ENCODE data around the gene GLT8D1. TPM values are rescaled to one million over a fixed set of nuclear protein-coding genes. Genes with fewer than 3 reads are reported as not detected.

Gene GLT8D1
- total RNA-seq, 1 experiment from 2014 or later: 42.1 TPM

- TF ChIP-seq POLR2AphosphoS5 (IDR thresholded peaks at IDR 0.05; ENCODE audit: low read depth, low read length) (no peak), ZFX (IDR thresholded peaks at IDR 0.05) (no peak), POLR2A (IDR thresholded peaks at IDR 0.05; ENCODE audit: borderline replicate concordance, extremely low read depth, insufficient read depth, insufficient read length) (no peak), SRF (IDR thresholded peaks at IDR 0.05; ENCODE audit: low read depth) (no peak), JUND (IDR thresholded peaks at IDR 0.05) (no peak), ATF3 (IDR thresholded peaks at IDR 0.05) (no peak), EZH2phosphoT487 (IDR thresholded peaks at IDR 0.05; ENCODE audit: borderline replicate concordance) (no peak), TCF7L2 (IDR thresholded peaks at IDR 0.05; ENCODE audit: borderline replicate concordance, extremely low read depth, insufficient read depth, insufficient read length) (no peak), CTCF (IDR thresholded peaks at IDR 0.05 in 2 of 3, conservative IDR thresholded peaks at IDR 0.05 in 1 of 3; ENCODE audit: borderline replicate concordance in 1 of 3, insufficient read depth in 1 of 3, low read depth in 2 of 3, low read length in 2 of 3) (no peak), RAD21 (IDR thresholded peaks at IDR 0.05; ENCODE audit: low read depth) (no peak), ELF1 (IDR thresholded peaks at IDR 0.05; ENCODE audit: borderline replicate concordance, low read depth) (no peak), EZH2 (IDR thresholded peaks at IDR 0.05) (no peak), MAX (IDR thresholded peaks at IDR 0.05) (no peak), REST (IDR thresholded peaks at IDR 0.05; ENCODE audit: low read depth) (no peak), FOSL1 (IDR thresholded peaks at IDR 0.05; ENCODE audit: low read depth) (no peak), EGR1 (IDR thresholded peaks at IDR 0.05; ENCODE audit: low read depth) (no peak), CBX3 (IDR thresholded peaks at IDR 0.05; ENCODE audit: low read depth) (no peak), ZBTB33 (IDR thresholded peaks at IDR 0.05; ENCODE audit: extremely low read depth, insufficient replicate concordance, low read length) (no peak), ZNF274 (IDR thresholded peaks at IDR 0.05; ENCODE audit: low read depth, low read length) (no peak), CEBPB (IDR thresholded peaks at IDR 0.05; ENCODE audit: low read depth) (no peak)
- H3K4me1 ChIP-seq (ENCODE audit: control insufficient read depth in 1 of 2, insufficient read depth in 2 of 2, low read length in 2 of 2): peaks cover 5 to 10% of the 10 kb centered on the region in 2 experiments; a peak in 3 of 4 replicates
- BruUV-seq (replicated peaks): no TSS peak
- peaks cover 26% of the 10 kb centered on the region; the same call in 1 of the 2 replicates for H4K20me1 ChIP-seq (ENCODE audit: insufficient read depth)
- H3K27ac ChIP-seq (ENCODE audit: low read depth, low read length): no peak overlapping the region
- ATAC-seq: no peak
- no peak overlapping the region for H3K4me2 ChIP-seq (ENCODE audit: low read length)
- H3K4me3 ChIP-seq (replicated peaks in 1 of 2; ENCODE audit: low read depth in 1 of 2, low read length in 2 of 2): no peak overlapping the region
- ChIA-PET POLR2A (interaction anchor here (1.3 to 2.0 kb wide), 3 partner anchors 8 to 15 kb away, joined by 3 to 6 read pairs (median 4); partner anchors contain the start of genes GLT8D1 and SPCS1), RAD21 (ENCODE audit: low non-redundant PET in 1 of 2, low total read pairs in 2 of 2, uncharacterized antibody in 2 of 2, unreplicated experiment in 2 of 2) (no interaction called here), CTCF (no interaction called here)
- intact Hi-C loops (cut with micrococcal nuclease): no loop called here
- H3K9me2 ChIP-seq (ENCODE audit: insufficient read depth): no peaks in the 10 kb centered on the region
- peaks cover 75 to 91% of the 10 kb centered on the region in 2 experiments for H3K36me3 ChIP-seq (ENCODE audit: control insufficient read depth in 1 of 2, insufficient read depth in 2 of 2, low read length in 2 of 2)
- H3K9me3 ChIP-seq (ENCODE audit: control insufficient read depth in 1 of 2, insufficient read depth in 1 of 2, low read depth in 1 of 2, low read length in 2 of 2): no peaks in the 10 kb centered on the region
- no peaks in the 10 kb centered on the region for H3K27me3 ChIP-seq (ENCODE audit: insufficient read depth, low read length)
- H3K79me2 ChIP-seq (ENCODE audit: insufficient read depth, low read length): peaks cover 81% of the 10 kb centered on the region
- no peak overlapping the region for H2AFZ ChIP-seq (ENCODE audit: low read depth, low read length, poor library complexity, severe bottlenecking)
- DNase-seq (ENCODE audit: low read depth, low spot score): no peak
- no peak overlapping the region for H3K9ac ChIP-seq (ENCODE audit: low read length)
These were observed 15.0 kb downstream of the GLT8D1 start for GRCh38 chr3:52690560-52690959.
